ENCODE data around the gene NUP107.

Gene NUP107

DNA sequence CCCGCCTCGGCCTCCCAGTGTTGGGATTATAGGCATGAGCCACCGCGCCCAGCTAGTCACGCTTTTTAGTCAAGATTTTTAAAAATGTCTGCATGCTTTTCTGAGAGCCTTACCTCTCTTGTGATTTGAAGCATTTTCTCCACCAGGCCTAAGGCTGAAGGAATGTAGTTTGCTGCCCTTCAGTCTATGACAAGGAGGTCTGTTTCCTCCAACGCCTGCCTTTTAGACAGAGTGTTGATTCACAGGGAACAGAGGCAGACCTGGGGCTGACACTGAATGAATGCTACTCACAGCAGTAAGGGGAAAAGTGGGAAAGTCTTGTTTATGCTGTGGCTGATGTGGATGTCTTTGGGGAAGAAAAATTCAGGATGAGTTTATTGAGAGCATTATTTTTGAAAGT, 94.0 kb downstream of the NUP107 start:
- TF ChIP-seq, protein P1, sequence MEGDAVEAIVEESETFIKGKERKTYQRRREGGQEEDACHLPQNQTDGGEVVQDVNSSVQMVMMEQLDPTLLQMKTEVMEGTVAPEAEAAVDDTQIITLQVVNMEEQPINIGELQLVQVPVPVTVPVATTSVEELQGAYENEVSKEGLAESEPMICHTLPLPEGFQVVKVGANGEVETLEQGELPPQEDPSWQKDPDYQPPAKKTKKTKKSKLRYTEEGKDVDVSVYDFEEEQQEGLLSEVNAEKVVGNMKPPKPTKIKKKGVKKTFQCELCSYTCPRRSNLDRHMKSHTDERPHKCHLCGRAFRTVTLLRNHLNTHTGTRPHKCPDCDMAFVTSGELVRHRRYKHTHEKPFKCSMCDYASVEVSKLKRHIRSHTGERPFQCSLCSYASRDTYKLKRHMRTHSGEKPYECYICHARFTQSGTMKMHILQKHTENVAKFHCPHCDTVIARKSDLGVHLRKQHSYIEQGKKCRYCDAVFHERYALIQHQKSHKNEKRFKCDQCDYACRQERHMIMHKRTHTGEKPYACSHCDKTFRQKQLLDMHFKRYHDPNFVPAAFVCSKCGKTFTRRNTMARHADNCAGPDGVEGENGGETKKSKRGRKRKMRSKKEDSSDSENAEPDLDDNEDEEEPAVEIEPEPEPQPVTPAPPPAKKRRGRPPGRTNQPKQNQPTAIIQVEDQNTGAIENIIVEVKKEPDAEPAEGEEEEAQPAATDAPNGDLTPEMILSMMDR (IDR thresholded peaks at IDR 0.05; ENCODE audit: borderline replicate concordance, extremely low read depth, low read length, poor library complexity, severe bottlenecking): no peak
- TF ChIP-seq EZH2 (IDR thresholded peaks at IDR 0.05; ENCODE audit: borderline replicate concordance, low read depth, low read length, severe bottlenecking): no peak
- Histone ChIP-seq H3K9ac (ENCODE audit: low read depth, low read length) (no peak overlapping the region), H4K20me1 (ENCODE audit: insufficient read depth, low read length) (no peaks in the 10 kb centered on the region), H3K36me3 (ENCODE audit: insufficient read depth, low read length) (no peaks in the 10 kb centered on the region), H3K4me1 (ENCODE audit: insufficient read depth, low read length) (no peaks in the 10 kb centered on the region), H3K9me3 (ENCODE audit: insufficient read depth, low read length, severe bottlenecking) (no peaks in the 10 kb centered on the region), H3K4me3 (ENCODE audit: low read depth in 1 of 2, low read length in 2 of 2) (no peak overlapping the region), H3K4me2 (ENCODE audit: insufficient read depth, low read length) (no peak overlapping the region), H3K27me3 (ENCODE audit: insufficient read depth, low read length, poor library complexity) (no peaks in the 10 kb centered on the region), H2AFZ (ENCODE audit: low read depth, low read length) (no peak overlapping the region), H3K27ac (ENCODE audit: low read length) (no peak overlapping the region), H3K79me2 (ENCODE audit: insufficient read depth, low read length) (no peaks in the 10 kb centered on the region)
- ATAC-seq (ENCODE audit: insufficient read depth, low read depth) (no peak), DNase-seq (no peak)

DNA sequence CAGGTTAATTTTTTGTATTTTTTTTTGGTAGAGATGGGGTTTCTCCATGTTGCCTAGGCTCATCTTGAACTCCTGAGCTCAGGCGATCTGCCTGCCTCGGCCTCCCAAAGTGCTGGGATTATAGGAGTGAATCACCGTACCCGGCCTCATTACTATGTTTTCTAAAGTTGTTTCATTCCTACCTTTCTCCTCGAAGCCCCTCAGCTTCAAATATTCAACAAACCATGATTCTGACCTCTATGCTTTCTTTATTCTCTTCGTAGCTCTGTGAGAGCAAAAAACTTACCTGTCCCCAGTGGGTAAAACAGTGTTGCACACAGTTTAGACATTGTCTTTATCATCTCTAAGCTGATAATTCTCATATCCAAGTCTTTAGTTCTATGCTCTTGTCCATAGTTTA, 95.0 kb downstream of the NUP107 start:
- H3K4me3 ChIP-seq (ENCODE audit: low read depth in 1 of 2, low read length in 2 of 2): no peak overlapping the region
- no peaks in the 10 kb centered on the region for H3K27me3 ChIP-seq (ENCODE audit: insufficient read depth, low read length, poor library complexity)
- no peaks in the 10 kb centered on the region for H3K9me3 ChIP-seq (ENCODE audit: insufficient read depth, low read length, severe bottlenecking)
- H3K4me2 ChIP-seq (ENCODE audit: insufficient read depth, low read length): no peak overlapping the region
- H3K79me2 ChIP-seq (ENCODE audit: insufficient read depth, low read length): no peaks in the 10 kb centered on the region
- no peaks in the 10 kb centered on the region for H4K20me1 ChIP-seq (ENCODE audit: insufficient read depth, low read length)
- H3K4me1 ChIP-seq (ENCODE audit: insufficient read depth, low read length): no peaks in the 10 kb centered on the region
- H3K27ac ChIP-seq (ENCODE audit: low read length): no peak overlapping the region
- no peak for DNase-seq
- H3K9ac ChIP-seq (ENCODE audit: low read depth, low read length): no peak overlapping the region
- no peaks in the 10 kb centered on the region for H3K36me3 ChIP-seq (ENCODE audit: insufficient read depth, low read length)
- H2AFZ ChIP-seq (ENCODE audit: low read depth, low read length): no peak overlapping the region
- TF ChIP-seq EZH2 (IDR thresholded peaks at IDR 0.05; ENCODE audit: borderline replicate concordance, low read depth, low read length, severe bottlenecking): no peak
- TF ChIP-seq, protein P1 (IDR thresholded peaks at IDR 0.05; ENCODE audit: borderline replicate concordance, extremely low read depth, low read length, poor library complexity, severe bottlenecking): no peak
- no peak for ATAC-seq (ENCODE audit: insufficient read depth, low read depth)

- ATAC-seq (ENCODE audit: insufficient read depth, low read depth) (no peak), DNase-seq (no peak)
- no peak overlapping the region for H3K4me2 ChIP-seq (ENCODE audit: insufficient read depth, low read length)
- no peaks in the 10 kb centered on the region for H3K79me2 ChIP-seq (ENCODE audit: insufficient read depth, low read length)
- no peak for TF ChIP-seq EZH2 (IDR thresholded peaks at IDR 0.05; ENCODE audit: borderline replicate concordance, low read depth, low read length, severe bottlenecking)
- TF ChIP-seq, protein P1 (IDR thresholded peaks at IDR 0.05; ENCODE audit: borderline replicate concordance, extremely low read depth, low read length, poor library complexity, severe bottlenecking): no peak
- no peak overlapping the region for H3K9ac ChIP-seq (ENCODE audit: low read depth, low read length)
- no peaks in the 10 kb centered on the region for H3K27me3 ChIP-seq (ENCODE audit: insufficient read depth, low read length, poor library complexity)
- H3K4me3 ChIP-seq (ENCODE audit: low read depth in 1 of 2, low read length in 2 of 2): no peak overlapping the region
- H3K36me3 ChIP-seq (ENCODE audit: insufficient read depth, low read length): no peaks in the 10 kb centered on the region
- no peaks in the 10 kb centered on the region for H3K4me1 ChIP-seq (ENCODE audit: insufficient read depth, low read length)
- no peak overlapping the region for H3K27ac ChIP-seq (ENCODE audit: low read length)
- no peak overlapping the region for H2AFZ ChIP-seq (ENCODE audit: low read depth, low read length)
- H3K9me3 ChIP-seq (ENCODE audit: insufficient read depth, low read length, severe bottlenecking): no peaks in the 10 kb centered on the region
- H4K20me1 ChIP-seq (ENCODE audit: insufficient read depth, low read length): no peaks in the 10 kb centered on the region
Observed at GRCh38 chr12:68784015-68784414, 97.2 kb downstream of the NUP107 start.

DNA sequence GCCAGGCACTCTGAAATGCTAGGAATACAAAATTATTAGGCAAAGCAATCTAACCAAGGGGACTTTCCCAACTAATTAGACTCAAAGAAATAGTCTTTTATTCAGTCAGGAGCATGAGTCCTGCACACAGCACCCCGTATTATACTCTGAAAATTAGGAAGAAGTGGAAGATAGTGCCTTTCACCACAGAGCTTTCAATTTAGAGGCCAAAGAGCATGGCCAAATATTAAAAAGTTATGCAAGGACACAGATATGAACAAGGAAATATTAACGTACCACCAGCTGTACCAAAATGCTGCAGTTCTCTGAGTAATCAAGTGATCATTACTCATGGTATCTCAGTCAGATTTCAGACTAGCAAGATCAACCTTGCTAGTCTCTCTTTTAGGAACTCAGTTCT, 98.6 kb downstream of the NUP107 start:
- Histone ChIP-seq H3K4me1 (ENCODE audit: insufficient read depth, low read length) (no peaks in the 10 kb centered on the region), H3K27me3 (ENCODE audit: insufficient read depth, low read length, poor library complexity) (no peaks in the 10 kb centered on the region), H3K36me3 (ENCODE audit: insufficient read depth, low read length) (no peaks in the 10 kb centered on the region), H3K9me3 (ENCODE audit: insufficient read depth, low read length, severe bottlenecking) (no peaks in the 10 kb centered on the region), H3K4me2 (ENCODE audit: insufficient read depth, low read length) (no peak overlapping the region), H3K4me3 (ENCODE audit: low read depth in 1 of 2, low read length in 2 of 2) (no peak overlapping the region), H3K27ac (ENCODE audit: low read length) (no peak overlapping the region), H4K20me1 (ENCODE audit: insufficient read depth, low read length) (no peaks in the 10 kb centered on the region), H3K79me2 (ENCODE audit: insufficient read depth, low read length) (no peaks in the 10 kb centered on the region), H3K9ac (ENCODE audit: low read depth, low read length) (no peak overlapping the region), H2AFZ (ENCODE audit: low read depth, low read length) (no peak overlapping the region)
- DNase-seq: no peak
- ATAC-seq (ENCODE audit: insufficient read depth, low read depth): no peak
- TF ChIP-seq EZH2 (IDR thresholded peaks at IDR 0.05; ENCODE audit: borderline replicate concordance, low read depth, low read length, severe bottlenecking): no peak
- TF ChIP-seq, protein P1 (IDR thresholded peaks at IDR 0.05; ENCODE audit: borderline replicate concordance, extremely low read depth, low read length, poor library complexity, severe bottlenecking): no peak

Measured in DND-41 (cell line).